Amniotic stem cell (primary cell): ENCODE results near the gene ZNF618.

ENCODE experiments used
- DNase-seq: peaks from one replicate; lab custom pipeline; 2025; lab: John Stamatoyannopoulos, UW

ZNF618 gene

DNA sequence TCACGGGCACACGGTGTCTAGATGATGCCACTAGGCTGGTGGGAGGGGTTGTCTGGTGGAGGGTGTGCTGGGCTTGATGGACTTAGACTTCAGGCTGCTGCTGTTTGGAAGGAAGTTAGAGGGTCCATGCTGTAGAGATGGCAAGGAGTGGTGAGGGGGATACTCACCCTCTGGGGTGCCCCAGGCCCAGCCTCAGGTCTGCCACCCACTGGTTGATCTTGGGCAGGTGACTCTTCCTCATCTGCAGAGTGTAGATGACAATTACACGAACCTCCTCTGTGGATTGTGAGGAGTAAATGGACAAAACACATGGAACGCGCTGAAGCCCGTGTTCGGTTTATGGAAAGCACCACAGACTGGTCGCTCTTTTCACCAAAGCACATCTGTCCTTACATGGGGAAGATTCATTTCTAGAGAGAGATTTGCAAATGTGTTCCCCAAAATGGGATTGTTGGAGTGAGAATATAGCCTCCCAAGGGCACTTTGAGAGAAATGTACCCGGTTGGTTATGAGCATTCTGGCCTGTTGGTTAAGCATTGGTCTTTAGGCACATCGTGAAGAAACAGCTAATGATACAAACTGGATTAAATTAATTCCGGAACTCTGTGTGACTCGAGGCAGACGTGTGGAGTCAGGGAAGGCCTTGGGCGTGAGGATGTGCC is 58.2 kb downstream of the ZNF618 start:
- no peak for DNase-seq

DNA sequence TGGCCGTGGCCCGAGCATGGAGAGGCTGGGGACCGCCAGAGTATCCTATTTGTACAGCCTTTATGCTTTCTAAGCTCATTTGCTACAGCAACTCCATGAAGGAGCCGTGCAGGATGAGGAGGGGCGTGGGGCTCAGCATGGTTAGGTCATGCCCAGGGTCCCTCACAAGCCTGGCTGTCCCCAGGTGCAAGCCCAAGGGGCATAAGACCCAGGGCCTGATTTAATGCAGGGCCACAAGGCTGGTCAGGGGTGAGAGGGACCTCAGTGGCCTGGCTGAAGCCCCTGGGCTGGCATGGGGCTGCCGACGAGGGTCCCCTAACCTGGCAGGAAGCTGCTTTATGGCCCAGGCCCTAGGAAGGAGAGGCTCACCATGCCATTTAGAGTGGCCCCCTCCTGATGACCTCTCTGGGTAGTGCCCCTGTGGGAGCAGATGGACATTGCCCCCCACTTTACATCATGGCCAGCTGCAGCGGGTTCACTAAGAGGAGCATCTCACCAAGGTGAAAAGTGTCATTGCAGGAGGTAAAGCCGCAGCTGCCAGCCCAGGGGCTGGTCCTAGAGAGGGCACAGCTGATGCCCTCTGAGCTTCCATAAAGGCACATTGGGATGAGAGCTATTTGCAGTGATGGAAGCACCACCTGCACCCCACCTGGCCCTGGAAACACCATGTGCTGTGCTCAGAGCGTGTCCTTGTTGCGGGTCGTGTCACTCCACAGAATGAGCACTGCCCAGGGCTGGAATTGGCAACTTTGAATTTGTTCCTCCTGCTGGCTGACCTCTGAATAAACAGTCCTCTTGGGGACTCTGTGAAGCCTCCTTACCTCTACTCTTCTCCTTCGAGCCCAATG is 58.9 kb downstream of the ZNF618 start:
- DNase-seq, result no peak

DNA sequence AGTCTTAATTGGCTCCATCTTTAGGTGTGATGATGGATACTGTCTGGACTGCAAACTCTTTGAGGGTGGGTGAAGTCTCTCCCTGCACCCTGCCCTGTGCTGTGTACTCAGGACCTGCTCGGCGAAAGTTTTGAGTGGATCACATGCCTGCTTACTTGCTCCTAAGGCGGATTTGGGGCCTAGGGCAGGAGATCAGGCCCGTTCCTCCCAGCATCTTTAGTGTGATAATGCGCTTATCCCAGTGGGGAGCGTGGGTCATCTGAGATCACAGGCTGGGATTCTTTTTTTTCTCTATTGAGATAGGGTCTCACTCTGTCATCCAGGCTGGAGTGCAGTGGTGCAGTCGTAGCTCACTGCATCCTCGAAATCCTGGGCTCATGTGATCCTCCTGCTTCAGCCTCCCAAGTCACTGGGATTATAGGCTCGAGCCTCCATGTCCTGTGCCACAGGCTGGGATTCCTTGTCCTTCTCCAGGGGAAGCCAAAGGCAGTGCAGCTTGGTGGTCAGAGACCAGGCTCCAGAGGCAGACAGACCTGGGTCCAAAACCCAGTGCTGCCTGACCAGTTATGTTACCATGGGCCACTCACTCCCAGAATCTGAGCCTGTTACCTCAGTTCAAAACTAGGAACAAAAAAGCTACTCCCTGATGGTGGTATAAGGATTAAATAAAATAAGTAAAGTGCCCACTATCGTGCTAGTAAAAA is 59.7 kb downstream of the ZNF618 start:
- no peak for DNase-seq

DNA sequence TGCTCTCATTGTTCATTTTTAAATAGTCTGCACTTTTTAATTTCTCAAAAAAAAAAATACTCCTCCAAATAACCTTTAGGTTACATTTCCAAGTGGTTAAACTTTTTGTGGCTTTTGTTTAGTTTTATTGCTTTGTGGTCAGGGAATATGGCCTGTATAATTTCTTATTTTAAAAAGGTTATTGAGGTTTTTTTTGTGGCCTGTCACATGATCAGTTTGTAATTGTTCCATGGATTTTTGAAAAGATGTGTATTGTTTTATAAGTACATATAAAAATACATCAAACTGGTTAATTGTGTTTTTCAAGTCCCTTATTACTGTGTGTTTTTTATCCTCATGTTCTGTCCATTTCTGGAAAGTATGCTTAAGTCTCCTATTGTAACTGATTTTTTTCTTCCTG is 64.0 kb downstream of the ZNF618 start:
- no peak for DNase-seq

DNA sequence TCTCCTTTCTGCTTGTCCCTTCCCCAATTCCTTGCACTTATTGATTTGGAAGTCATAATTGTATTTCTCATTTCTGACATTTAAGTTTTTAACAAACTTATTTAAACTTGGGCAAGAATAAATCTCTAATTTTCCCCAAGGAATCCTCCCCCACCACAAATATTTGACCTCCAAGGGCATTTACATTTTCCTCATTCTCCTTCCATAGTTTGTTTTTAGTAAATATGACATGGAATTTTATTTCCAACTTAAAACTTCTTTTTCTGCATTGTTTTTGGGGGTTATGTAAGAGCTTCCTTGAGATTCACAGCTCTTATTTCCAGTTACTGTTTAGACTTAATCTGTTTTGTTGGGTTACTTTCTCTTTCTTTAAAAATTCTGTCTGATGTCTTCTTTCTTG is 64.9 kb downstream of the ZNF618 start:
- DNase-seq, result no peak

DNA sequence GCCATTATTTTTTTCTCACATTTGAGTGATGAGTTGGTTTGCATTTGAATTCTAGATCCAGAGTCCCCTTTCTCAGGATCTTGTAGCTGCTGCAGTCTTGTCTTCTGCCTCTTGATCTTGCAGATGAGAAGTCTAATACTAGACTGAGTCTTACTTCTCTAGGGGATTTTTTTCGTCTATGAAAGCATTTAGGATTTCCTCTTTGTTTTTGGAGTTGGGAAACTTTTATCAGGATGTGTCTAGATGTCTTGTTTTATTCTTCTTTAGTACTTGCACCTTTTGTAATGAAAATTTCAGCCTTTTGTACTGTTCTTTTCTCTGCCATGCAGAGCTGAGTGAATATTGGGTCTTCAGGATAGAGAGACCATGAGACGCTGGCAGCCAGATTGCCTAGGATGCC is 65.4 kb downstream of the ZNF618 start:
- DNase-seq, result no peak

DNA sequence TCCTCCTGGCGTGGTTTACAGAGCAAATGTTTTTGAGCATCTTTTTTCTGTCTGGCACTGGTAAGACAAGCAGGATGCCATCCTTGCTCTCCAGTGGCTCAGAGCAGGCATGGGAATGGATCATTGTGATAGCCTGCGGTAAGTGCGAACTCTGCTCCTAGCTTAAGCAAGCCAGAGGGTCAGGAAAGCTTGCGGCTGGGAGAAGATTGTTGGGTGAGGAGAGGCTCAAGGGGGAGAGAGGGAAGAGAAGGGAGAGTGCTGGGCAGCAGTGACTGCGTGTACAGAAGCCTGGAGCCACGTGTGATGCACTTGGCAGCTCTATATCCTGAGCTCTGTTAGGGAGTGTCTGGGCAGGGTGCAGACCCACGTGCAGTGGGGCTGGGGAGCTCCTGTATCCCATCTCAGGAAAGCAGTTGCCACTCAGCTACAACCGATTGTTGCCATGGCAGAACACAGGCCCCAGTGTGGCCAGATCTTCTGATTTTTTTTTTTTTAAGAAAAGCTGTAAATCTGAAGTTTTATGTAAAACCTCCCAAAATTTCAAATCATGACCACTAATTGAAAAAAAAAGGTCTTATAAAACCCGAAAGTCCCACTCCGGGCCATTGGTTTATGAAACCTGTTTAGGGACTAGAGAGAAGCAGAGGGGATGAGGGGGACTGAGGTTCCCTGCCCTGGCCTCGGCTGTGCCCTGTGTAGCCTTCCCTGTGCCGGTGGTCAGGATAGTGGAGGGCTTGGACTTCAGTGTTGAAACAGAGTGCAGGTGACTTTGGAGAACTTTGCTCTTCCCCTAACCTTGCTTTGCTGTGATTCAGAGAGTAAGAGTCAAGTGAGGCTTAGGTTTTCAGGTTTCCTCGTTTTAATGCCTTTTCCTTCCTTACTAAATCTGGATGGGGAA is 67.3 kb downstream of the ZNF618 start:
- no peak for DNase-seq

DNA sequence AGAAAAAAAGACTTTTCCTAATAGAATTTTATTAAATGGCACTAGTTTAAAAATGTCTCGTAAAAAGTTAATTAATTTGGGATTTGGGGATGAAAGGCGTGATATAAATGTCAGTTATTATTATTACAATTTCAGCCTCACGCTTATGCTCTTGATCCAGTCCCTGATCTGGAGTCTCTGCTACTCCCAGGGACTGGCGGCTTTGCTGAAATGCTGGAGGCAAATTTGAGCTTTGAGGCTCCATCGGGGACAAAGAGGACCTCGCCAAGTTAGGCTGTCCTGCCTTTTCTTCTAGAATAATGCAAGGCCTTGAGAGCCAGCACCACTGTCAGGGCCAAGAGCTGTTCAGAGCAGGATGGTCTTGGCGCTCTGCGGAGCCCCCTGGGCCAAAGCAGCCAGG is 69.7 kb downstream of the ZNF618 start:
- no peak for DNase-seq

DNA sequence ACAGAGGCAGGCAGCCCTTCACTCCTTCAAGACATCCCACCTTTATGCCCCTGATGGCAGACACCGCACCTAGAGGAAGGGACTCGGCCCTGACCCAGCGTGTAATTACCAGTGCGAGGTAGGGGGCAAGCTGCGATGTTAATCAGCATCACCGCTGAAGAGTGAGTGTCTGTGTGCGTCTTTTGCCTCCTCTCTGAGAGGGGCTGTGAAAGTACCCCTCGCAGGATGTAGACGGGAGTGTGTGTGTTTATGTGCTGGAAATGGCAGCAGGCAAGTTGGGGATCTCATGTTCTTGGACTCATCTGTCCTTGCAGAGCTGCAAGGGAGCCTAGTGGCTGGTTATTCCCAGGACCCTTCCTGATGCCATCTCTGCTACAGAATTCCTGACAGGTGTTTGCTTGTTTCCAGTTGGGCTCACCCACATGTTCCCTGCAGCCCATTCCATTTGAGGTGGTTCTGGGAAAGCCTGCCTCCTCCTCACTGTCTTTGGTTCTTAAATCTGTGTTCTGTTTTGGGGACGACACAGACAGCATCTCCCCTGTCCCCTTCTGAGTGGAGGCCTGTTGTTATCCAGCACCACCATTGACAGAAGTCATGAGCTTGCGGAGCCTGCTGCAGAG is 70.5 kb downstream of the ZNF618 start:
- DNase-seq, result no peak

DNA sequence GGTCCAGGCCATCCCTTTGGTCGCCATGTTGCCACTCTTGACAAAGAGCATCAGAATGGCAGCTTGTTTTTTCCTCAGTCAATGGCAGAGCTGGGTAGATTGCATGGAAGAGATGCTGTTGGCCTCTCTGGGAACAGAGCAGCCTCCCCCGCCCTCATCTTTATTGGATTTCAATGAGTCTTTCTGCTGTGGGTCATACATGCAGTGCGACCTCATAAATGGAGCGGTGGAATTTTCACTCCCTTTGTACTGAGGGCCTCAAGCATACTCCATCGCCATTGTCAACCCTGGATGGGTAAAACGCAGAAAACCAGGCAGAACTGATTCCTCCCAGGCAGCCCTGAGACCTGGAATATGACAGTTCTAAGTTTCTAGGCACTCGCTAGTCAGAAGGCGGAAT is 71.8 kb downstream of the ZNF618 start:
- DNase-seq, result no peak

DNA sequence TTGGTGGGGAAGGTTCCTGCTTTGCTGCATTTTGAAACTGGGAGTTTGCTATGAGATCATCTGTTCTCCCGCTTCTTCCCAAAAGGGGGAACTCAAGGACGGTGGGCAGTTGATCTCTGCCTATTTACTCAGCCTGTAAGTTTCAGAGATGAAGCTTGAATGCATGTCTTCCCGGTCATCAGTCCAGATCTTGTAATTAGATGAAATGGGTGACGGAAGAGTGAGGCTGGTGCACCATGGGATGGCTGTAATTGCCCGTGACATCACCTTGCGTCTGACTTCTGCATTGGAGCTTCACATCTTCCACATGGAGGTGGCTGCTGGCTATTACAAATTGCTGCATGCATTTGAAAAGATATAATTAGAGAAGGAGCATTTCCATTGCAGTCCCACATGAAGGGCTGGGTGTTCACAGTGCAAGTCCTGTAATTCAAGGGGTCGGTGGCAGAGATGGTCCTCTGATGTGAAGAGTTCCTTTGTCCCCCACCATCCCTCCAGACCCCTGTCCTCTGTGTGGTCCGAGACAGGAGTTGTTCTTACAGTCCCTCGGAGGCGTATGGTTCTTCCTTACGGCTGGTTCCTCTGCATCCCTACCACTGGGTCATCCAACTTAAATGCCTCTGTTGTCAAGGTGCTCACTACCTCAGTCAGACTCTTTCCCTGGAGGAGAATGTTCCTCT is 72.9 kb downstream of the ZNF618 start:
- no peak for DNase-seq

DNA sequence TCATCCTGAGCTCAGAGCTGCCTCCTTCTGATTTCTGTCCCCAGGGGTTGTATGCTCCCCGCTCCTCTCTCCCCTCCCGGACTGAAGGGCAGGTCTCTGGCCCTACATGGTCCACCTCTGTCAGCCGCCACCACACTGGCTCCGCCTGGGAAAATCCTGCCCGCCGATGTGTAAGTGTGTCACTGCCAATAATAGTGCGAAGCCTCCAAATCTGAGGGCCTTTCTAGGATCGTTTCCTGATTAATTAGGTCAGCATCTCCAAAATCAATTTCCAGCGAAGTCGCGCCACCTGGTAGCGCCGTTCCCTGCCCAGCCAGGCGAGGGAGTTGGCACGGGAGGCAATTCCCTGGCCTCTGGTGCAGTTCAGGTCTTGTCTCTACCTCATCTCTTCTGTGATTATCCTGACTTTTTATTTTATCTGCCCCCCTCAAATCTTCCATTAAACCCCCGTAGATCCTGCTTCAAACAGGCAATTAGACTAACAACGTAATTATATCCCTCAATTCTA is 73.5 kb downstream of the ZNF618 start:
- no peak for DNase-seq

DNA sequence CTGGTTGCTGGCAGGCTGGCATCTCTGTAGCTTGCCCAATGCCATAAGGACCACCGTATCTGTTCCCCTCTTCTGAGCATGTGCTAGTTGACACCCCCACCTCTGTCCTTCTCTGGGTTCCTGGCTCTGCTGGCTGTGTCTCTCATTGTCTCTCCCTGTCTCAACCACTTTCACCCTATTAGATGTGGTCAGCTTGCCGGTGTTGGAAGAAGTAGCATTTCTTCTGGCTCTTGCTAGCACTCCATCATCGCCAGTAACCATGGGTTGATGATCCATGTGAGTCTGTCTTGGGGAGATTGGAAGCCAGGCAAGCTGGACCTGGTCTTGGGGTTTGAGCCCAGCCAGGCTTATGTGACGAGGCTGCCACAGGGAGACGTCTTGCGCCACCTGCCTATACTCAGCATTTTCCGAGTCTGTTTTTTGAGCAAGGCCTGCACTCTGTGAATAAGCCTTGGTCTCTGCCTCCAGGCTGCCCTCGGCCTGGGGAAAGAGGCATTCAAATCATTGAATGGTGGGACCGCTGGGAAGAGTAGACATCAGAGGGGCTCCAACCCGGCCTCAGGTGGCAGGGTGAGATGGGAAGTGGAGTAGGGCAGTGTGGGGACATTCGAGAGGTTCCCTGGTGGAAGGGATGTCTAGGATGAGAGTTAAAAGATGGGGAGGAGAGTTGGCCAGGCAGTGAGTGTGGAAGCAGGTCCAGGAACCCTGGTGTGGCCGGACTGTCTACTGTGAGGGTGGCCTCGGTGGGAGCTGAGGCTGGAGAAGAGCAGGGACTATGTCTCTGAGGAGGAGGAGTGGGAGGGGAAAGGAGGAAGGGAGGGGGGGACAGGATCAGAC is 74.3 kb downstream of the ZNF618 start:
- DNase-seq, result no peak

DNA sequence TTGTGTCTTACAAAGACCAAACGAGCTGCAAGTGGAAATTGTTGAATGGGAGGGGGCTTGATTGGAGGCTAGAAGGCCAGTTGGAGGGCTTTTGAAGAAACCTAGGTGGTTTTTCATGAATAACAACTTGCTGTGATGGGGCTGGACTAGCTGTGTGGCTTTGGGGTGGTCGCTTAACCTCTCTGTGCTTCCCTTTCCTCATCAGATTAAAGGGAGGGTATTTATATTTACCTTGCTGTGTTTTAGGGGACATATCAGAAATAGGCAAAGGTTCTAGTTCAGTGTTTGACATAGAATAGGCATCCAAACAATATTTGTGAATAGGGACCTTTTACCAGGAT is 74.9 kb downstream of the ZNF618 start:
- DNase-seq, result no peak

DNA sequence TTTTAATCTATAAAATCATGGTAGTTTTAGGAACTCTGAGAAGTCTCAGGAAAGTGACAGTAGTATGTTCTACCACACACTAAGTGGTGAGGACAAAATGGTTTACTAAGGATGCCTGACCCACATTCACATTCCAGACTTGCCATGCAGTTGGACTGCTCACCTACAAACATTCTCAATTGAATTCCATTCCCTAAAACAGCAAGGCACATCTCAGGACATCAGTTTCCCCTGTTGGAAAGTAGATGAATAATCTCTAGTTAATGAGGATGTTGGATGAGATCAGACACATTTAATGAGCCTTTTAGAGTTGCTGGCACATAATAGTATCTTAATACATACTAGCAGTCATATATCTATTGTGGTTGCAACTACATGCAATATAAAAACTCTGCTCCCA is 76.6 kb downstream of the ZNF618 start:
- no peak for DNase-seq

DNA sequence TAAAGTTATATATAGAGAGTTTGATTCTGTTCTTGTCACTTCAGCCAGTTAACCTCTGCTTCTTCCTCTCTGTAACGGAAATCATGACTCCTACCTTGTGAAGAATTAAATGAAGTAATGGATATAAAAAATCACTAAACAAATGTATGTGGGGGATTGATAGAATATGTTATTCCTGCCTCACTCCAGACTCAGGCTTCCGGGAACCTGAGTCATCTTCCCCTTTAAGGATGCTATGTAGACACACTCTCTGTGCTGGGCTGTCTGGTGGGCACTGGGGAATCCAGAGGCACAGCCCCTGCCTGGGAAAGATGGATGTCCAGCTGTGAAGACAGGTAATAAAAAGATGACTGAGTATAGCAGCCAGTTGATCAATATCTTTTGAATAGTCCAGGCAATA is 77.4 kb downstream of the ZNF618 start:
- DNase-seq, result no peak

DNA sequence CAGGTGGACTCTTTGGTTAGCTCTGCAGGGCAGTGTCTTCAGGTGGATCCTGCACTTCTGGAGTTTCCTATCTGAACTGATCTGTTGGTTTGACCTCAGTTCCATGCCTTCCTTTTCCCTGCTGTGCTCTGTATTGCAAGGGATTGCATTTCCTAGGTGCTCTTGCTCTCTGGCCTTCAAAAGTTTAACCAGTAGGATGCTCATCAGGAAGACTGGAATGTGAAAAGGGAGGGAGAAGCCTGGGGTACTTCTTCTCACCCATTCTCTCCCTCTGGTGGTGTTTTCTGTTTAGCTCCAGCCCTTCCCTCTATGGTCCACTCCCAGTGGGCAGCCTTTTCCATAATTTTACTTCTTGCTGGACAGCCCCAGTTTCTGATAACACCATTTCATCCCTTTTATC is 78.5 kb downstream of the ZNF618 start:
- DNase-seq, result no peak

DNA sequence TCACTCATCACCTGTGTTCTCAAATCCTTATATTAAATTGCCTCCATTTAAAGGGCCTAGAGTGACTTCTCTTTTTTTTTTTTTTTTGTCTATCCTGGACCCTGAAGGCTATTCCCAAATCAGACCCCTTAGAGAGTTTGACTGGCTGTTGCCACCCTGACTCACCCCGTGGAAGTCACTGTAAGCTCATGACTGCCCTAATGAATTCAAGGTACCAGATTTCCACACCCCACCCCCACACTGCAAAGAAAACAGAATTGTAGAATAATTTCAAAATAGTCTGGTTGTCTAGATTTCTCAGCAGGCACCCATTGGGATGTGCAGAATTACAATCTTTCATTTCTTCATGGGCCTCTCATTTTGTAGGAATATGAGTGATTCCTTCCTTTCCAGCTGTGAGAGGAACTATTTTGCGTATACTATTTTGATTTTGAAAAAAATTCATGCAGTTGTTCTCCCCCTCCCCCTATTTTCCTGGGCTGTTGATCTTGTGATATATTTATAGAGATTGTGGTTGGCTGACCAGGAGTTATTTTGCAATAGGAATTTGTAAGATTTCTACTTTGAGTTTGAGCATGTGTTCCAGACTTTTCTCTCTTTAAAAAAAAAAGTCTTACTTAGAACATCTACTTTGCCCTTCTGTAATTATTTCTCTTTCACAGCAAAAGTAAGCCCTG is 79.1 kb downstream of the ZNF618 start:
- peak; percentile 5 for DNase-seq

DNA sequence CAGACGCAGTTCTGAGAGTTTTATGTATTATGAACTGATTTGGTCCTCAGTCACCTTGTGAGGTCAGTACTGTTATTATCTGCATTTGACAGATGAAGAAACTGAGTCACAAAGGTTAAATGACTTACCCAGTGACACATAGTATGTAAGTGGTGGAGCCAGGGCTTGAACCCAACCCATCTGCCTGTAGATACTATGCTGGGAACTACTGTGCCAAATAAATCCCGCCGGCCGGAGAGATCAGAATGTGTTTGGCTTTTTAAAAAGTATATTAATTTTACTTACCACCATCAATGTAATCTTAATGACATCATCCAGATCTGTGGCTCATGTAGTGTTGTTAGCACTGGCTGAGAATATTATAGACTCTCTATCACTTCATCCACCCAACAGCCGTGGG is 80.8 kb downstream of the ZNF618 start:
- no peak for DNase-seq
